Esophagus squamous epithelium (tissue), 5 donors: ENCODE results near the gene KIF5C. TPM values are rescaled to one million over a fixed set of nuclear protein-coding genes. Genes with fewer than 3 reads are reported as not detected.

ENCODE experiments used
- DNase-seq: peaks from one replicate; lab custom pipeline; 2025; lab: John Stamatoyannopoulos, UW
- H3K27ac ChIP-seq, 4 donors: fragments of 200-600 bp; sonication (generic); one replicate each; pipeline ENCODE4 v1.5.1; 2016 to 2019; ENCODE audit warnings: mild to moderate bottlenecking in 1 of 4
- H3K27me3 ChIP-seq, 4 donors: fragments of 200-600 bp; sonication (generic); 1 replicate in 3 of 4; 2 replicates in 1 of 4; pipeline versions ENCODE4 v1.5.1 to v1.6.0; 2017 to 2021; ENCODE audit warnings: antibody characterized with exemption in 1 of 4
- H3K36me3 ChIP-seq, 3 donors: fragments of 200-600 bp; sonication (generic); one replicate each; pipeline ENCODE4 v1.5.1; 2016 to 2019
- H3K4me1 ChIP-seq, 3 donors: fragments of 200-600 bp; sonication (generic); one replicate each; pipeline ENCODE4 v1.5.1; 2017 to 2019
- H3K4me3 ChIP-seq, 4 donors: fragments of 200-600 bp; sonication (generic); 1 replicate in 3 of 4; 2 replicates in 1 of 4; pipeline ENCODE4 v1.5.1; 2016 to 2019; ENCODE audit warnings: mild to moderate bottlenecking in 2 of 4, moderate library complexity in 1 of 4
- H3K9me3 ChIP-seq, 3 donors: fragments of 200-600 bp; sonication (generic); one replicate each; pipeline ENCODE4 v1.5.1; 2016 to 2019
- POLR2A ChIP-seq, 4 donors: fragments of 450-650 bp; IDR thresholded peaks; one replicate each; pipeline ENCODE4 v1.6.1; 2017; ENCODE audit warnings: antibody characterized with exemption in 4 of 4, mild to moderate bottlenecking in 4 of 4, moderate library complexity in 3 of 4
- WGBS, 2 donors: methylation state at CpG; one replicate each; pipeline ENCODE4 v1.1.5; 2018; 5-methylcytosine and 5-hydroxymethylcytosine counted together
- intact Hi-C: fragments of 100-400 bp; cut with DNase I; formaldehyde crosslinking; loops from one replicate; pipeline ENCODE4 v1.15.0; 2022
- total RNA-seq, 4 donors: library from RNA; depleted of rRNA; stranded (reverse); fragments of >200 nt; gene quantifications; one replicate each; pipeline ENCODE4 v1.1.0, GENCODE V29; 2016
- TF ChIP-seq, protein P1 (sequence below), 6 experiments: fragments of 450-650 bp in 4 of 6; fragments of 200-600 bp in 2 of 6; sonication (generic) in 2 of 6; IDR thresholded peaks; one replicate each; pipeline ENCODE4 v1.5.1; 2016 to 2019; ENCODE audit warnings: antibody characterized with exemption in 6 of 6, mild to moderate bottlenecking in 4 of 6, moderate library complexity in 4 of 6
- donor health status: DM: yes; HTN: yes; CAD: no.

Gene KIF5C
- total RNA-seq, 4 donors from 2014 or later, result 0.09 to 2.3 (median 0.41) TPM; not detected in 1

DNA sequence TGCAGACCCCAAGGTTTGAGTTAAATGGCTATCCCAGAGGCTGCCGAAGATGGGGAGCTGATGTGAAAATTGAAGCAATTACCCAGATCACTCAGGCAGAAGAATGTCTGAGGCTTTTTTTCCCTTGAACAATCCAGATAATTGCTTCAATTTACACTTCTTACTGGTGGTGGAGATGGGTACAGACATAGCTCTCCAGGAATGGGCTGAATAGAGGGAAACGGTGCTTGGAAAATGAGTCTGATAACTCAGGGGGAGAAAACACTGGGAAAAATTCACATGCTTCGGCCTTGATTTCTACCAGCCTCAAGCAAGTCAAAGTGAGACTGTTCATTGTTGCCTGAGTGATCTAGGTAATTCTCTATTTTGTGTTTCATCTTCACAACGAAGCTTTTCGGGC, 9.5 kb upstream of the KIF5C start:
- Histone ChIP-seq H3K36me3 (no peaks in the 10 kb centered on the region), H3K27ac (no peak overlapping the region), H3K9me3 (no peaks in the 10 kb centered on the region), H3K4me1 (no peaks in the 10 kb centered on the region), H3K4me3 (no peak overlapping the region), H3K27me3 (peaks cover 0 to 35% (median 0%) of the 10 kb centered on the region in 4 donors)
- no peak for DNase-seq
- 80% methylated on average over 5 of the region's 5 CpGs for WGBS, 2 donors
- no peak for TF ChIP-seq POLR2A (IDR thresholded peaks at IDR 0.05)
- TF ChIP-seq, protein P1, sequence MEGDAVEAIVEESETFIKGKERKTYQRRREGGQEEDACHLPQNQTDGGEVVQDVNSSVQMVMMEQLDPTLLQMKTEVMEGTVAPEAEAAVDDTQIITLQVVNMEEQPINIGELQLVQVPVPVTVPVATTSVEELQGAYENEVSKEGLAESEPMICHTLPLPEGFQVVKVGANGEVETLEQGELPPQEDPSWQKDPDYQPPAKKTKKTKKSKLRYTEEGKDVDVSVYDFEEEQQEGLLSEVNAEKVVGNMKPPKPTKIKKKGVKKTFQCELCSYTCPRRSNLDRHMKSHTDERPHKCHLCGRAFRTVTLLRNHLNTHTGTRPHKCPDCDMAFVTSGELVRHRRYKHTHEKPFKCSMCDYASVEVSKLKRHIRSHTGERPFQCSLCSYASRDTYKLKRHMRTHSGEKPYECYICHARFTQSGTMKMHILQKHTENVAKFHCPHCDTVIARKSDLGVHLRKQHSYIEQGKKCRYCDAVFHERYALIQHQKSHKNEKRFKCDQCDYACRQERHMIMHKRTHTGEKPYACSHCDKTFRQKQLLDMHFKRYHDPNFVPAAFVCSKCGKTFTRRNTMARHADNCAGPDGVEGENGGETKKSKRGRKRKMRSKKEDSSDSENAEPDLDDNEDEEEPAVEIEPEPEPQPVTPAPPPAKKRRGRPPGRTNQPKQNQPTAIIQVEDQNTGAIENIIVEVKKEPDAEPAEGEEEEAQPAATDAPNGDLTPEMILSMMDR (IDR thresholded peaks at IDR 0.05), result no peak
- intact Hi-C loops, result no loop called here

DNA sequence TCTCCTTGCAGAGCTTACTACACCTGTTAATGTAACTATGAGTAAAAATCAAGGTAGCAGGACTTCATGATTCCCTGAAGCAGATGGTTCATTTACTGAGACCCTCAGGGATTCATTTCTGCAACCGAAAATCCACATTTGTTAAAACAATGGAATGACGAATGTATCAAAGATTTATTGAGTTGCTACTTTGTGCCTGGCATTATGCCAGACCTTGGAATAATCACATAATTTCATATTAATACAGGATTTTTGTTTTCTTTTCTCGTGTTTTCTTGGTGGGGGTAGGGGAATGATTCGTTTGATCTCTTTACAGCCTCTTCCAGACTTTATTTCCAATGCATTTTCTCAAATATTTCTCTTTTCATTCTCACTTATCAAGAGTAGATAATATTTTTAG, 8.9 kb upstream of the KIF5C start:
- no peaks in the 10 kb centered on the region for H3K4me1 ChIP-seq
- H3K9me3 ChIP-seq, result no peaks in the 10 kb centered on the region
- TF ChIP-seq, protein P1 (IDR thresholded peaks at IDR 0.05), result no peak
- TF ChIP-seq POLR2A (IDR thresholded peaks at IDR 0.05), result no peak
- intact Hi-C loops, result no loop called here
- peaks cover 0 to 35% (median 0%) of the 10 kb centered on the region in 4 donors for H3K27me3 ChIP-seq
- WGBS, 2 donors, result 50 to 51% methylated on average over 4 of the region's 4 CpGs
- no peak overlapping the region for H3K27ac ChIP-seq
- no peak for DNase-seq
- no peaks in the 10 kb centered on the region for H3K36me3 ChIP-seq
- H3K4me3 ChIP-seq, result no peak overlapping the region

DNA sequence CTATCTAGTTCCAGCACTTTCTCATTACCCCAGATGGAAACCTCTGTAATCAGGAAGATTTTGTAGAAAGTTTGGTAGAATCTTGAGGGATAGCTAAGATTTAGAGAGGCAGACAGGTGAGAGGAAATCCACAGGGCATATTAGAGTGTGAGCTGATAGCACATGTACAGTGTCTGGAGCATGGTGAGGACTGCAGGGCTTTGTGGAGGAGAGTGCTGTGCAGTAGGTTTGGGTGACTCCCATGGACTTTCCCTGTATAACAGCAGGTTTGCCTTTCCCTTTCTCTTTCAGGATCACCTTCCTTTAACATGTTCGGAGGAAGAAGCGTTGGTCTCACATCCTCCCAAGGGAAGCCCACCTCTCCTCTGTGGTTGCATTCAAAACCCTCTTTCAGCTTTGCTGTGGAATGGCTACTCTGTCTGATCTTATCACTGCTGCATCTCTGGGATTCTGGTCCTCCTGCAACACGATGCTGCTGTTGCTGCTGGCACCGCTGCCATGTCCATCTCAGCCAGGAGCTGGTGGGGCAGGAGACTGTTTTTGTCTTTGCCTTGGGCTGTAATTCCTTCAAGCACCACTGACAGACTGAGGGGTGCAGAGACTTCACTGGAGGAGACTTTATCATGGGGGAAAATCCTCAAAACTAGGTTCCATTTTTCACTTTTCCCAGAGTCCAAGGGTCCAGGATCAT, 7.8 kb upstream of the KIF5C start:
- TF ChIP-seq, protein P1 (IDR thresholded peaks at IDR 0.05), result no peak
- TF ChIP-seq POLR2A (IDR thresholded peaks at IDR 0.05), result no peak
- Histone ChIP-seq H3K4me1 (no peaks in the 10 kb centered on the region), H3K4me3 (no peak overlapping the region), H3K9me3 (no peaks in the 10 kb centered on the region), H3K27me3 (peaks cover 0 to 42% (median 0%) of the 10 kb centered on the region in 4 donors), H3K36me3 (no peaks in the 10 kb centered on the region), H3K27ac (no peak overlapping the region)
- whole genome bisulfite sequencing, 2 donors, result 74 to 81% methylated on average over 2 to 3 of the region's 4 CpGs
- no peak for DNase-seq
- intact Hi-C loops, result no loop called here

DNA sequence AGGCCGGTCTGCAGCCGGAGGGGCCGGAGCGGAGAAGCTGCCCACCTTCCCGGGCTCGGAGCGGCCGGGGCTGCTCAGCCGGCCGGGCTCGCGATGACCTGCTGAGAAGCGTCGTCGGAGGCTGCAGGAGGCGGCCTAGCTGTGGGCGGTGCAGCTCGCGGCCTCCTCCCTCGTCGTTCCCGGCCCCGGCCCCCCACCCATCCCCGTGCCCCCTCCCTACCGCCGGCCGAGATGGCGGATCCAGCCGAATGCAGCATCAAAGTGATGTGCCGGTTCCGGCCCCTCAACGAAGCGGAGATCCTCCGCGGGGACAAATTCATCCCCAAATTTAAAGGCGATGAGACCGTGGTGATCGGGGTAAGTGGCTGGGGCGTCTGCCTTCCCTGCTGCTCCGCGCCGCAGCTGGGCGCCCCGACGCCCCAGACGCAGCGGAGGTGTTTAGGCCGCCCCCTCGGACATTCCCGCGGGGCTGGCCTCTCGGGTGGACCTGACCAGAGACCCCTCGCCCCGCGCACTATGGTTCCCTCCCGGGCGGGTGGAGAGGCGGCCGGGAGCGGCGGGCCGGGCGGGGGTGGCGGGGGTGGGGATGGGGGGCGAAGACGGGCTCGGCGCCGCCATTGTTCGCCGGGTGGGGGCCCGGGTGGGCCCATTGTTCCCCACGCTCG, 492 bp downstream of the KIF5C start:
- H3K36me3 ChIP-seq, result no peaks in the 10 kb centered on the region
- WGBS, 2 donors, result 2% methylated on average over 12 of the region's 74 CpGs; no CpG with 5 or more reads in 1 of the 2 donors
- peaks cover 15 to 29% (median 21%) of the 10 kb centered on the region in 3 donors for H3K4me1 ChIP-seq
- no peak for DNase-seq
- peak overlapping the region; percentile 31 to 70 (median 42) for H3K4me3 ChIP-seq
- intact Hi-C loops, result no loop called here
- H3K27ac ChIP-seq, result no peak overlapping the region
- H3K9me3 ChIP-seq, result peaks cover 0 to 7% (median 0%) of the 10 kb centered on the region in 3 donors
- TF ChIP-seq, protein P1 (IDR thresholded peaks at IDR 0.05), result no peak
- TF ChIP-seq POLR2A (IDR thresholded peaks at IDR 0.05), result no peak
- H3K27me3 ChIP-seq, result peaks cover 9 to 82% (median 21%) of the 10 kb centered on the region in 4 donors

DNA sequence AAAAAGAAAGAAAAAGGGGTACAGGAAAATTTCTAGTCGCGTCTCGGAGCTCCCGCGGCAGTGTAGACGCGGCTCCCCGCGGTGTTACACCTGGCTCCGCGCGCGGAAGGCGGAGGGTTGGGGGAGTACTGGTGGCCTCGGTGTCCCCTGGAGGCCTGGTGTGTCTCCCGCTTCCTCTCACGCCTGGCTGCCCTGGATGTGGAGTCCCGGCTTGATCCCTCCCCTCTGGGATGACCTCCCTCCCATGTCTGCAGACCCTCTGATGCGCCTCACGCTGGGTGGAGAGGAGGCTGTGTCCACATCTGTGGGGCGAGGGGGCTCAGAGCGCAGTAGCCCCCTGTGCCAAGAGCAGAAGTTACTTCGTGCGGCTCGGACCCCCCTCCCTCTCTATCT, 1.2 kb downstream of the KIF5C start:
- intact Hi-C loops, result no loop called here
- DNase-seq, result no peak
- peak overlapping the region; percentile 31 to 70 (median 42) for H3K4me3 ChIP-seq

More for the DNA sequence above, 1.2 kb downstream of the KIF5C start:
- H3K27ac ChIP-seq, result no peak overlapping the region
- H3K9me3 ChIP-seq, result peaks cover 0 to 14% (median 0%) of the 10 kb centered on the region in 3 donors
- TF ChIP-seq POLR2A (IDR thresholded peaks at IDR 0.05), result no peak
- TF ChIP-seq, protein P1 (IDR thresholded peaks at IDR 0.05), result no peak
- peaks cover 9 to 85% (median 21%) of the 10 kb centered on the region in 4 donors for H3K27me3 ChIP-seq
- 1 to 2% methylated on average over 16 to 20 of the region's 25 CpGs for WGBS, 2 donors
- H3K36me3 ChIP-seq, result no peaks in the 10 kb centered on the region
- peaks cover 15 to 29% (median 21%) of the 10 kb centered on the region in 3 donors for H3K4me1 ChIP-seq
